GM21619 (cell line): ENCODE measurements around the gene CADM3.
A peak's percentile ranks its signal among the peaks of the same experiment; 100 is the strongest.

Experiments used
- ATAC-seq: cut with Tn5 transposase; IDR thresholded peaks from one replicate; pipeline ENCODE4 v1.9.1; 2021; ENCODE audit not compliant: unreplicated experiment

Gene CADM3

DNA sequence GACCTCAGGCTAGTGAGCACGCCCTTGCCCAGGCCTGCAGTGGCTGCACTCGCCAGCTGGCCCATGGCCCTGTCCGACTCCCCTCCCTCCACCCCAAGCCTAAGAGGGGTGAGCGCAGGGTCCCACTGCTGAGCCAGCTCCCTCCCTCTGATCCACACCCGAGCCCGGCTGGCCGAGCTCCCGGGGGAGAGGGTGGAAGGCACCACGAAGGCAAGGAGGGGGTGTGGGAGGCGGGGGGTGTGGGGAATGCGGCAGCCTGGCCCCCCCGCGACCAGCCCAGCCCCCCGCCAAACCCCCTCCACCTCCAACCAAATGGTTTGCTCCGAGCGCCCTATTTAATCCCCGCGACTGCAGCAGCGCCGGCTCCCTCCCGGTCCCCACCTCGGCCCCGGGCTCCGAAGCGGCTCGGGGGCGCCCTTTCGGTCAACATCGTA lies at the start of gene CADM3:
Gene CADM3, plus strand, starts transcription at position 362 of the 434 bp plus-strand sequence. CDS start 151 bp downstream, outside the sequence.
- no peak for ATAC-seq

GRCh38 chr1:159122005-159122621 lies 49.3 kb upstream of the CADM3 start:
- ATAC-seq: peak; percentile 89

DNA sequence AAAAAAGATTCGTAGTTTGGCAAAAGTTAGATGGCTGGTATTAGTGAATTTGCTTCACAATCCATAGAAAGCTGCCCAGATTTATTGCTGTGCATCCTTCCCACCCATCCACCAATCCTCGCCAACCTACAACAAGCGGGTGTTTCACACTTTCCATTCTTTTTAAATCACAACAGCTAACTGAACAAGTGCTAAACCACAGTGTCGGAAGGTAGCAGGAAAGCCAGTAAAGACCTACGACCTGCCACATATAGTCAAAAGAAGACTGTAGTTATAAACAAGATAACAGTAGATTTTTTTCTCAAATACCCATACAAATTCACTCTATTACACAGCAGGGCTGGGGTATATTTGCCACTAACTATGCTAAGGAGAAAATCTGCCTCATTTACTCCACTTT lies 47.8 kb upstream of the CADM3 start:
- ATAC-seq: no peak

- no peak for ATAC-seq
Observed at GRCh38 chr1:159132271-159132881, 39.0 kb upstream of the CADM3 start.

DNA sequence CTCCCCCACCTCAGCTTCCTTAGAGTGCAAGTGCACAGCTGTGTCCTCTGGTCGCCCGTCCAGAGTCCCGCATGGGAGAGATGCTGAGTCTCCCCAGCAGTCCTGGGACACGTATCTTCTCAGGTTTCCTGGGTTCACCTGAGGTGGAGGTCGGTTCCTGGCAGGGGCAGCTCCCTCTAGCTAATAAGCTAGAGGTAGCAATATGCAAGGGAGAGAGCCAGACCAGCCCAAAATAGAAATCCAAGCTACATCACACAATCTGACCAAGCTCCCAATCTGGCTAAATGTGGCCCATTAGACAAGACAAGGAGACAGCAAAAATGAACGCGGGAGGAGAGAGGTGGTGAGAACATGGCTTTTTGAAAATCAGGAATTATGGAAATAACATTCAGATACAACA lies 30.9 kb upstream of the CADM3 start:
- ATAC-seq: no peak

DNA sequence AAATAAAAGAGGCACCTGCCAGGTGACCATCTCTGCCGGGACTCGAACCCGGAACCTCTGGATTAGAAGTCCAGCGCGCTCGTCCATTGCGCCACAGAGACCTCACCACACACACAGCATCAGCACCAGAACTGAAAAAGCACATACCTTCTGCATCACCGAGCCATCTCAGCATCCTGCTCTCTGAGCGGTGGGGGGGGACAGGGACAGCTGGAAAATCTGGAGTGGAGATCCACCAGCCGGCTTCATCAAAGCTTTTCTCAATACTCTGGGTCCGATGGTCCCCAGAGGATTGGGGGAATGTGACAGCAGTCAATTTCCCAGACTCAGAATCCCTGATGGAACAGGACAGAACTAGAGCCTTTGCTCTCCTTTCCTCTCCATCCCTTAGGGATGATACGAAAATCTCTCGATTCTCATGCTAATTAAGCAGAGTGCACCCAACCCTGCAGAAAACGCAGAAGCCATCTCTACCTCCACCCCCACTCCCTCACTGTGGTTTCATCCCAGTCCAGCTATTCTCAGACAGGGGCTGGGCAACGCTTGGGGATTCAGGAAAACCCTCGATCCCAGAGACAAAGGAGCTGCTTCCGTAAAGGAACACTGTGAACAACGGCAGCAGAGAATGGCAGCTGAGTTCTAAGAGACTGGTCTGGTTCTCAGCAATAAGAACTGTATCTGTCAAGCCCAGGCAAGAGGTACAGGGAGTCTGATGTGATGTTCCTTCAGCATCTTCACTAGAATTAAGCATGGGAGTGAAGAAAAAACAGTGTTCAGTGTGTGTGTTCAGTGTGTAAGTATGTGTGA lies 29.6 kb upstream of the CADM3 start:
- no peak for ATAC-seq

- no peak for ATAC-seq
Observed at GRCh38 chr1:159142391-159142663, 29.1 kb upstream of the CADM3 start.

- no peak for ATAC-seq
Observed at GRCh38 chr1:159142726-159143510, 28.5 kb upstream of the CADM3 start.

DNA sequence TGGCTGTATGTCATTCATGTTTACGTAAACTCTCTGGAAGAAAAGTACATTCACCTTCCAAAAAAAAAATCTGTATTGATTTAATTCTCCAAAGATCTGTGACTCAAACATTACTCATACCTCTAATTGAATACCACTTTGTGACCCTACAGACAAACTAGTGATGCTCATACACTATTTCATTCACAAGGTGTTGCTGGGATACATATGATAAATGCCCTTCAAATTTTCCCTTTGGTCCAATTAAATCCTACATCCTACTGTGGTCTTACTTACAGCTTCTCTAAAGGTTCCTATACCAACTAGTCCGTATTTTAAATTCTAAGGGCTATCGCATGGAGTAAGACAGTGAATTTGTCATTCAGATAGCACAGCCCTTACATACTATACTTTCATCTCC lies 26.8 kb upstream of the CADM3 start:
- ATAC-seq: no peak

- ATAC-seq: no peak
Observed at GRCh38 chr1:159146980-159147379, 24.4 kb upstream of the CADM3 start.

GRCh38 chr1:159152031-159152430 lies 19.4 kb upstream of the CADM3 start:
- no peak for ATAC-seq

DNA sequence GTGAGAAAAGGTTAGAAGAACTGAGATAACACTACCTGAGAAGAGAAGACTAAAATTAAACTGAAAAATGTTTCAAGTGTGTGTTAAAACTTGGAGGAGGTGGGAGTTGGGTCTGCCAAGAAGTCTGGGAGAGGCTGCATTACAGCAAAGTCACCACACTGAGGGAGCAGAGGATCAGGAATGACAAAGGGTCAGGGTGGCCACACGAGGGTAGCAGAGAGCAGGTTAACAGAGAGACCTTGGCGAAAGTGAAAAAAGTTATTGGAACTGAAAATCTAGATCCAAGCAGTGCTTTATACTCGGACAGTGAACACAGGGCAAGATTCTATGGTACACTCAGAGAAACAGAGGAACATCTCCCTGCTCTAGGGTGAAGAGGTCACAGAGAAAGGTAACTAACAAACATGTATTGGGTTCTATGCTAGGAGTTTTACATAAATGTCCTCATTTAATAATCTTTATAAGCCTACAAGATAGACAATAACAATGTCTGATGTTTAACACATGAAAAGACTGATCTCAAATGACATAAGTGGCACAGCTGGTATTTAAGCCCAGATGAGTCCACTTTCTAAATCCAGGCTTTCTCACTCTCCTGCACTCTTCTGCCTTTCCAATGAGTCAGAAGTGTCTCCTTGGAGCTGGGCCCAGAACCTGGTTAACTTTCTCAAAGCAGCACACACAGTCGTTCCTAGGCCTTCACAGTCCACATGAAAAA lies 10.3 kb upstream of the CADM3 start:
- peak; percentile 97 for ATAC-seq

DNA sequence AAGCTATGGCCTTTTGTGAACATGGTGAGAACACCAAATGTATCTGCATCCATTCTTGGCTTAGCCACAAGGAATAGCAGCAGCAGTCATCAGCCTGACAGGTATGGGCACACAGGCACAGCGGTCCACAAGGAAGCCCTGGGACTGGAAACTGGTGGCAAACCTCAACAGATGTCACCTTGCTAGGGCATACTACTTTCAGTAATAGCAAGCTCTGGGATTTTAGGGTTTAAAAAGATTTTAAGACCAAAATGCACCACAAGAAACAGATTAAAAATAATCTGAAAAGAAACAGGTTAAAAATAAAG lies 9.7 kb upstream of the CADM3 start:
- ATAC-seq: no peak

DNA sequence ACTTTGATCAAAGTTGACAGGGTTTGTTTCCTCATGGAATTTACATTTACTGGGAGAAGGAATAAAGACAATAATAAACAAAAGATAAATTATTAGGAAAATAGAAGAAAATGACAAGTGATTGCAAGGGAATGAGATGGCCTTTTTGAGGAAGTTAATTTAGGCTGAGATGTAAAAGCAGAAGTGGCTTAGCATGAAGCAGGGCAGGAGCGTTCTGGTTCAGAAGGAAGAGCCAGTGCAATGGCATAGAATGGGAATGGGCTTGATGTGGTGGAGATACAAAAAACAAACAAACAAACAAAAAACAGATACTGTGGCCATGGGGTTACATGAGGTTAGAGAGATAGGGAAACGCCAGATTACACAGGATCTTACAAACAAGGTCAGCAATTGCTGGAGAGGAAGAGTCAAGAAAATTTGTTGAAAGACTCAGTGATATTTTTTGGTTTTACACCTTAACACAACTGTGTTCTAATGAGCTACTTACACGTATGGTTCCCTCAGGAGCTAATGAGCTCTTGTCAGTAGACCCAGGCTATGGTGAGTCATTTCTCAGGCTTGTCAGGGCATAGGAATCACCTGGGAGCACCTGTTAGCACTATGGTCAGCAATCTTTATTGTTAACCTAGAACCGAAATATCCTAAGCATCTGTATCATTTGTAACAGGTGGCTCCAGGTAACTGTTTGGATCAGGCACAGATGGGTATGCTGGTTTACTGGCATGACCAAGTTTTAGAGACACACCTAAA lies 8.7 kb upstream of the CADM3 start:
- no peak for ATAC-seq

- ATAC-seq: no peak
Observed at GRCh38 chr1:159163614-159164228, 7.7 kb upstream of the CADM3 start.

GRCh38 chr1:159168043-159168442 lies 3.4 kb upstream of the CADM3 start:
- no peak for ATAC-seq

GRCh38 chr1:159170639-159171038 lies 776 bp upstream of the CADM3 start:
- ATAC-seq: no peak

GRCh38 chr1:159171688-159172501 lies 480 bp downstream of the CADM3 start:
- ATAC-seq: no peak

- no peak for ATAC-seq
Observed at GRCh38 chr1:159172614-159173291, 1.3 kb downstream of the CADM3 start.
